HCT116 (cell line): Measurements from ENCODE around the gene KRT82. TPM values are rescaled to one million over a fixed set of nuclear protein-coding genes. Genes with fewer than 3 reads are reported as not detected.

Experiments
- ATAC-seq: fragments of 200-7000 bp; cut with Tn5 transposase; 2 replicates; pipeline ENCODE4 v1.9.1; 2020; ENCODE audit warnings: mild to moderate bottlenecking, moderate library complexity
- BruUV-seq: library from RNA; stranded (reverse); fragments of 400-500 nt; replicated peaks from 2 replicates; lab custom pipeline; 2021; lab: Mats Ljungman, UMichigan
- CTCF ChIA-PET: fragments of 300-600 bp; sonication (Branson Sonifier 250); formaldehyde crosslinking; loops from one replicate; lab custom pipeline; 2021; ENCODE audit warnings: antibody characterized with exemption; lab: Charles Lee
- POLR2A ChIA-PET: fragments of 300-600, 350-600 bp; sonication (Branson Sonifier 250); formaldehyde crosslinking; loops from one replicate; lab custom pipeline; 2021; ENCODE audit warnings: antibody characterized with exemption; lab: Charles Lee
- RAD21 ChIA-PET, 2 experiments: fragments of 300-600 bp; sonication (Branson Sonifier 250); formaldehyde crosslinking; loops; one replicate each; lab custom pipeline; 2023; ENCODE audit warnings: low total read pairs in 2 of 2; ENCODE audit not compliant: uncharacterized antibody in 2 of 2, unreplicated experiment in 2 of 2, low non-redundant PET in 1 of 2; lab: Charles Lee
- DNase-seq: peaks from one replicate; pipeline ENCODE4 v3.0.0-alpha.2; 2010; ENCODE audit warnings: low read depth, low spot score
- H2AFZ ChIP-seq: fragments of 200-600 bp; shearing (Covaris generic), sonication (generic); 2 replicates; pipeline ENCODE4 v1.6.1; 2017; ENCODE audit warnings: low read depth, mixed run types, mixed read lengths, antibody characterized with exemption, low read length; ENCODE audit not compliant: poor library complexity, severe bottlenecking
- H3K27ac ChIP-seq: 2 replicates; pipeline ENCODE4 v1.5.1; 2012; ENCODE audit warnings: low read depth, low read length
- H3K27me3 ChIP-seq: fragments of 200-600 bp; sonication (generic); 2 replicates; pipeline ENCODE4 v1.6.1; 2016; ENCODE audit warnings: mixed run types, low read length, mixed read lengths; ENCODE audit not compliant: insufficient read depth
- H3K36me3 ChIP-seq, 2 experiments: fragments of 200-500 bp in 1 of 2; fragments of 200-600 bp in 1 of 2; sonication (Bioruptor generic) in 1 of 2; sonication (generic) in 1 of 2; 2 replicates each; pipeline versions ENCODE4 v1.5.1 to v1.6.1; 2014 to 2016; ENCODE audit warnings: low read length in 2 of 2, inconsistent platforms in 1 of 2, mixed read lengths in 1 of 2, mixed run types in 1 of 2; ENCODE audit not compliant: insufficient read depth in 2 of 2, control insufficient read depth in 1 of 2
- H3K4me1 ChIP-seq, 2 experiments: fragments of 200-600 bp in 1 of 2; sonication (generic) in 1 of 2; 2 replicates each; pipeline versions ENCODE4 v1.5.1 to v1.6.1; 2012 to 2017; ENCODE audit warnings: low read length in 2 of 2, inconsistent platforms in 1 of 2, mild to moderate bottlenecking in 1 of 2, mixed read lengths in 1 of 2, mixed run types in 1 of 2, moderate library complexity in 1 of 2; ENCODE audit not compliant: insufficient read depth in 2 of 2, control insufficient read depth in 1 of 2
- H3K4me2 ChIP-seq: fragments of 200-600 bp; sonication (generic); 2 replicates; pipeline ENCODE4 v1.6.1; 2017; ENCODE audit warnings: mixed run types, low read length, mixed read lengths
- H3K4me3 ChIP-seq, 2 experiments: fragments of 200-600 bp in 1 of 2; sonication (generic) in 1 of 2; replicated peaks in 1 of 2; 2 replicates each; pipeline ENCODE4 v1.5.1; 2011 to 2016; ENCODE audit warnings: low read length in 2 of 2, control low read depth in 1 of 2, low read depth in 1 of 2, mild to moderate bottlenecking in 1 of 2, mixed read lengths in 1 of 2, mixed run types in 1 of 2
- H3K79me2 ChIP-seq: fragments of 200-600 bp; sonication (generic); 2 replicates; pipeline ENCODE4 v1.6.1; 2017; ENCODE audit warnings: mild to moderate bottlenecking, mixed run types, low read length, moderate library complexity, mixed read lengths; ENCODE audit not compliant: insufficient read depth
- H3K9ac ChIP-seq: fragments of 200-600 bp; sonication (generic); 2 replicates; pipeline ENCODE4 v1.6.1; 2016; ENCODE audit warnings: low read length, mixed read lengths
- H3K9me2 ChIP-seq: fragments of 200-600 bp; sonication (generic), shearing (Covaris generic); 2 replicates; pipeline ENCODE4 v1.6.1; 2017; ENCODE audit warnings: mixed run types, mild to moderate bottlenecking, moderate library complexity; ENCODE audit not compliant: insufficient read depth
- H3K9me3 ChIP-seq, 2 experiments: fragments of 200-500 bp in 1 of 2; fragments of 200-600 bp in 1 of 2; sonication (Bioruptor generic) in 1 of 2; sonication (generic) in 1 of 2; 2 replicates each; pipeline ENCODE4 v1.6.1; 2014 to 2017; ENCODE audit warnings: low read length in 2 of 2, mixed read lengths in 2 of 2, inconsistent platforms in 1 of 2, low read depth in 1 of 2, mild to moderate bottlenecking in 1 of 2, mixed run types in 1 of 2, moderate library complexity in 1 of 2; ENCODE audit not compliant: control insufficient read depth in 1 of 2, insufficient read depth in 1 of 2
- H4K20me1 ChIP-seq: fragments of 200-600 bp; sonication (generic), shearing (Covaris generic); 2 replicates; pipeline ENCODE4 v1.6.1; 2017; ENCODE audit warnings: mixed run types, mild to moderate bottlenecking, moderate library complexity; ENCODE audit not compliant: insufficient read depth
- CEBPB ChIP-seq: IDR thresholded peaks from 2 replicates; pipeline ENCODE4 v1.6.1; 2012; ENCODE audit warnings: low read depth
- EGR1 ChIP-seq: IDR thresholded peaks from 2 replicates; pipeline ENCODE4 v1.6.1; 2012; ENCODE audit warnings: low read depth
- EZH2phosphoT487 ChIP-seq: fragments of 200-600 bp; IDR thresholded peaks from 2 replicates; pipeline ENCODE4 v1.6.1; 2018; ENCODE audit warnings: antibody characterized with exemption, borderline replicate concordance
- POLR2A ChIP-seq: IDR thresholded peaks from 2 replicates; pipeline ENCODE4 v1.7.0; 2011; ENCODE audit warnings: borderline replicate concordance; ENCODE audit not compliant: insufficient read depth, insufficient read length; ENCODE audit errors: extremely low read depth
- RAD21 ChIP-seq: IDR thresholded peaks from 2 replicates; pipeline ENCODE4 v1.6.1; 2012; ENCODE audit warnings: low read depth, mild to moderate bottlenecking
- SP1 ChIP-seq: IDR thresholded peaks from 2 replicates; pipeline ENCODE4 v1.6.1; 2012; ENCODE audit warnings: low read depth
- intact Hi-C: fragments of 100-400 bp; cut with micrococcal nuclease; formaldehyde crosslinking; loops from 2 replicates; pipeline ENCODE4 v1.10.0; 2022
- total RNA-seq: library from RNA; stranded (reverse); gene quantifications from one replicate; pipeline ENCODE4 v1.2.1, GENCODE V29; 2021; ENCODE audit not compliant: unreplicated experiment
- TF ChIP-seq, protein P1 (sequence below), 3 experiments: fragments of 200-600 bp in 1 of 3; sonication (generic) in 1 of 3; IDR thresholded peaks in 2 of 3; conservative IDR thresholded peaks in 1 of 3; 2 replicates each; pipeline ENCODE4 v1.5.1; 2012 to 2017; ENCODE audit warnings: low read depth in 2 of 3, low read length in 2 of 3, antibody characterized with exemption in 1 of 3, borderline replicate concordance in 1 of 3, control low read depth in 1 of 3, mild to moderate bottlenecking in 1 of 3, mixed read lengths in 1 of 3, mixed run types in 1 of 3, moderate library complexity in 1 of 3; ENCODE audit not compliant: insufficient read depth in 1 of 3
- TF ChIP-seq, protein P2 (sequence below): IDR thresholded peaks from 2 replicates; pipeline ENCODE4 v1.6.1; 2012; ENCODE audit warnings: low read depth

KRT82 gene
- total RNA-seq, 1 experiment from 2014 or later: not detected

DNA sequence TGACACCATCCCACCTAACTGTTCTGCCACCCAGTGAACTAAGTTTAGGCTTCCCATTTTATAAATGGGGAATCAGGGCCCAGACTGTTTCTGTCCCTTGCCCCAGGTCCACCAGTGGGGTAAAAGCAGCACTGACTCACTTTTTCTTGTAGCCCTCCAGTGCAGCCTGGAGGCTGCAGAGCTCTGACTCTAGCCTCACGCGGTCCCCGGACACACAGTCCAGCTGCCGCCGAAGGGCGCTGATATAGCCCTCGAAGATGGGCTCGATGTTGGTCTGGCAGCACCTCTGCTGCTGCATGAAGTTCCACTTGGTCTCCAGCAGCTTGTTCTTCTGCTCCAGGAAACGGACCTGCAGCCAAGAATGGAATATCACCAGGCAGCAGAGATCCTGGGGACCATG is 2.6 kb downstream of the KRT82 start:
- H3K9me3 ChIP-seq: no peaks in the 10 kb centered on the region
- ATAC-seq: no peak
- no peak overlapping the region for H2AFZ ChIP-seq
- no peak overlapping the region for H3K27ac ChIP-seq
- CTCF ChIA-PET: interaction anchor here (1.9 kb wide), 1 partner anchor 8 kb away, joined by 5 read pairs; no protein-coding TSS in a partner anchor
- no TSS peak for BruUV-seq
- H3K79me2 ChIP-seq: no peaks in the 10 kb centered on the region
- no peaks in the 10 kb centered on the region for H4K20me1 ChIP-seq
- H3K27me3 ChIP-seq: no peaks in the 10 kb centered on the region
- no peak for DNase-seq
- no peaks in the 10 kb centered on the region for H3K9me2 ChIP-seq
- H3K4me1 ChIP-seq: no peaks in the 10 kb centered on the region
- POLR2A ChIA-PET: no interaction called here
- H3K36me3 ChIP-seq: no peaks in the 10 kb centered on the region
- intact Hi-C loops: no loop called here
- H3K9ac ChIP-seq: no peak overlapping the region
- H3K4me3 ChIP-seq: no peak overlapping the region
- TF ChIP-seq EGR1 (no peak), SP1 (no peak), CEBPB (no peak), POLR2A (no peak), RAD21 (no peak), EZH2phosphoT487 (no peak)
- TF ChIP-seq, protein P1, sequence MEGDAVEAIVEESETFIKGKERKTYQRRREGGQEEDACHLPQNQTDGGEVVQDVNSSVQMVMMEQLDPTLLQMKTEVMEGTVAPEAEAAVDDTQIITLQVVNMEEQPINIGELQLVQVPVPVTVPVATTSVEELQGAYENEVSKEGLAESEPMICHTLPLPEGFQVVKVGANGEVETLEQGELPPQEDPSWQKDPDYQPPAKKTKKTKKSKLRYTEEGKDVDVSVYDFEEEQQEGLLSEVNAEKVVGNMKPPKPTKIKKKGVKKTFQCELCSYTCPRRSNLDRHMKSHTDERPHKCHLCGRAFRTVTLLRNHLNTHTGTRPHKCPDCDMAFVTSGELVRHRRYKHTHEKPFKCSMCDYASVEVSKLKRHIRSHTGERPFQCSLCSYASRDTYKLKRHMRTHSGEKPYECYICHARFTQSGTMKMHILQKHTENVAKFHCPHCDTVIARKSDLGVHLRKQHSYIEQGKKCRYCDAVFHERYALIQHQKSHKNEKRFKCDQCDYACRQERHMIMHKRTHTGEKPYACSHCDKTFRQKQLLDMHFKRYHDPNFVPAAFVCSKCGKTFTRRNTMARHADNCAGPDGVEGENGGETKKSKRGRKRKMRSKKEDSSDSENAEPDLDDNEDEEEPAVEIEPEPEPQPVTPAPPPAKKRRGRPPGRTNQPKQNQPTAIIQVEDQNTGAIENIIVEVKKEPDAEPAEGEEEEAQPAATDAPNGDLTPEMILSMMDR (IDR thresholded peaks at IDR 0.05 in 2 of 3, conservative IDR thresholded peaks at IDR 0.05 in 1 of 3; ENCODE audit: borderline replicate concordance in 1 of 3, insufficient read depth in 1 of 3, low read depth in 2 of 3, low read length in 2 of 3): no peak
- TF ChIP-seq, protein P2, sequence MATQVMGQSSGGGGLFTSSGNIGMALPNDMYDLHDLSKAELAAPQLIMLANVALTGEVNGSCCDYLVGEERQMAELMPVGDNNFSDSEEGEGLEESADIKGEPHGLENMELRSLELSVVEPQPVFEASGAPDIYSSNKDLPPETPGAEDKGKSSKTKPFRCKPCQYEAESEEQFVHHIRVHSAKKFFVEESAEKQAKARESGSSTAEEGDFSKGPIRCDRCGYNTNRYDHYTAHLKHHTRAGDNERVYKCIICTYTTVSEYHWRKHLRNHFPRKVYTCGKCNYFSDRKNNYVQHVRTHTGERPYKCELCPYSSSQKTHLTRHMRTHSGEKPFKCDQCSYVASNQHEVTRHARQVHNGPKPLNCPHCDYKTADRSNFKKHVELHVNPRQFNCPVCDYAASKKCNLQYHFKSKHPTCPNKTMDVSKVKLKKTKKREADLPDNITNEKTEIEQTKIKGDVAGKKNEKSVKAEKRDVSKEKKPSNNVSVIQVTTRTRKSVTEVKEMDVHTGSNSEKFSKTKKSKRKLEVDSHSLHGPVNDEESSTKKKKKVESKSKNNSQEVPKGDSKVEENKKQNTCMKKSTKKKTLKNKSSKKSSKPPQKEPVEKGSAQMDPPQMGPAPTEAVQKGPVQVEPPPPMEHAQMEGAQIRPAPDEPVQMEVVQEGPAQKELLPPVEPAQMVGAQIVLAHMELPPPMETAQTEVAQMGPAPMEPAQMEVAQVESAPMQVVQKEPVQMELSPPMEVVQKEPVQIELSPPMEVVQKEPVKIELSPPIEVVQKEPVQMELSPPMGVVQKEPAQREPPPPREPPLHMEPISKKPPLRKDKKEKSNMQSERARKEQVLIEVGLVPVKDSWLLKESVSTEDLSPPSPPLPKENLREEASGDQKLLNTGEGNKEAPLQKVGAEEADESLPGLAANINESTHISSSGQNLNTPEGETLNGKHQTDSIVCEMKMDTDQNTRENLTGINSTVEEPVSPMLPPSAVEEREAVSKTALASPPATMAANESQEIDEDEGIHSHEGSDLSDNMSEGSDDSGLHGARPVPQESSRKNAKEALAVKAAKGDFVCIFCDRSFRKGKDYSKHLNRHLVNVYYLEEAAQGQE: no peak
- no peak overlapping the region for H3K4me2 ChIP-seq
- RAD21 ChIA-PET: no interaction called here
